GM19395 (cell line): ENCODE measurements around the gene PLA2G1B.

Experiments
- ATAC-seq: cut with Tn5 transposase; IDR thresholded peaks from one replicate; pipeline ENCODE4 v1.9.1; 2021; ENCODE audit warnings: mild to moderate bottlenecking, moderate library complexity; ENCODE audit not compliant: unreplicated experiment

PLA2G1B gene

DNA sequence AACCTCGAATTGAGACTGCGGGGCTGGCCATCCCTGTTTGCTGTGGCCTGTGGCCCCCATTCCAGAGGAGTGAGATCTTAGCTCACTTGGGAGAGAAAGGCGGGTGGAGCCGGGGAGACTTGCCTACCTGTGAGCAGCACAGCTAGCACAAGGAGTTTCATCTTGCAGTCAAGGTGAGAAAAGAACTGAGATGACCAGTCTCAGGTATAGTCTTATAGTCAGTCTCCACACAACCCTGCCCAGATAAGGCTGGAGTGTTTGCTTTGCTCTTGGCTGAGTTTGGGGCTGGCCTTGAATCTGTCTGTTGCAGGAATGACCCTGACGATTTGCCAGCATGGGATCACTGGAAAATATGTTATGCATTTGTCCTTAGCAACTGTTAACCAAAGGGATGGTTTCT is at the start of gene PLA2G1B:
Gene PLA2G1B (minus strand): TSS at position 187 of the 400 bp plus-strand sequence. CDS start 26 bp downstream, at position 161.
- no peak for ATAC-seq

DNA sequence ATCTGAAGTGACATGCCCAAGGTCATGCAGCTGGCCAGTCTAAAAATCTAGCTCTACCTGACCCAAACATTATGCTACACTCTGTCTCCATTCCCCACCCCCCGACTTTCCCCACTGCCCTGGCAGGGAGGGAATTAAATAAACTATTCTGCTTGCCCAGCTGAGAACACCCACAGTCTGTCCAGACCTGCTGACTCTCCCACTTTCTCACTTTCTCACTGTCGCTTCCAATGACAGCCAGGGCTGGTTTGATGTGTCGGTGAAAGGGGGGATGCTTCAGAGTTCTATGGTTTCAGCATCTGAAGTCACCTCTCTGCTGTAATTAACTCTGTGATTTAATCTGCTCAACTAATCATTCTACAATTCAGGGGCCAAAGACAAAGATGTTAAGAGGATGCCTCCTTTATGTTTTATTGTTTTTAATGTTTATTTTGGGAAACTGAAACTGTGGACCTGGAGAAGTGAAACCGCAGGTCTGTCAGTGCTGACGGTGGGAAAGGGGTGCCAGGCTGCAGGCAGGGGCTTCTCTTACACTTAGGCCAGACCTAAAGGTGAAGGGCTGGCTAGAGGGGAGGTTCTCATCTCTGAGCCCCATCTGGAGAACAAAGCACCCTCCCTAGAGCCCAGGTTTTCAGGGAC is 49.5 kb upstream of the PLA2G1B start:
- ATAC-seq: no peak

- ATAC-seq: no peak
Observed at GRCh38 chr12:120376416-120376815, 48.8 kb upstream of the PLA2G1B start.

DNA sequence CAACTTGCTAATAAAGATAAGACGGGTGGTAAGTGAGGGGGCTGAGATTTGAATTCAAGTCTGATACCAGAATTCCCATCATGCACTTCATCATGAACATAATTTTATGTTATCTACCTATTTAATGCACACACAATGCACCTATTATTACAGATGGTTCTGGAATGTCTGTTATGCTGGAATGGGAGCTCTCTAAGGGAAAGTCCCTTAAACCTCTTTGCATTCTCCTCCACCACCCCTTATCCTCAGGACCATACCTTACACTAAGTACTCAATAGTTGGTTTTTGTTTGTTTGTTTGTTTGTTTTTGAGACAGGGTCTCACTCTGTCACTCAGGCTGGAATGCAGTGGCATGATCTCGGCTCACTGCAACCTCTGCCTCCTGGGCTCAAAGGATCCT is 48.4 kb upstream of the PLA2G1B start:
- no peak for ATAC-seq

- no peak for ATAC-seq
Observed at GRCh38 chr12:120373683-120374082, 46.1 kb upstream of the PLA2G1B start.

DNA sequence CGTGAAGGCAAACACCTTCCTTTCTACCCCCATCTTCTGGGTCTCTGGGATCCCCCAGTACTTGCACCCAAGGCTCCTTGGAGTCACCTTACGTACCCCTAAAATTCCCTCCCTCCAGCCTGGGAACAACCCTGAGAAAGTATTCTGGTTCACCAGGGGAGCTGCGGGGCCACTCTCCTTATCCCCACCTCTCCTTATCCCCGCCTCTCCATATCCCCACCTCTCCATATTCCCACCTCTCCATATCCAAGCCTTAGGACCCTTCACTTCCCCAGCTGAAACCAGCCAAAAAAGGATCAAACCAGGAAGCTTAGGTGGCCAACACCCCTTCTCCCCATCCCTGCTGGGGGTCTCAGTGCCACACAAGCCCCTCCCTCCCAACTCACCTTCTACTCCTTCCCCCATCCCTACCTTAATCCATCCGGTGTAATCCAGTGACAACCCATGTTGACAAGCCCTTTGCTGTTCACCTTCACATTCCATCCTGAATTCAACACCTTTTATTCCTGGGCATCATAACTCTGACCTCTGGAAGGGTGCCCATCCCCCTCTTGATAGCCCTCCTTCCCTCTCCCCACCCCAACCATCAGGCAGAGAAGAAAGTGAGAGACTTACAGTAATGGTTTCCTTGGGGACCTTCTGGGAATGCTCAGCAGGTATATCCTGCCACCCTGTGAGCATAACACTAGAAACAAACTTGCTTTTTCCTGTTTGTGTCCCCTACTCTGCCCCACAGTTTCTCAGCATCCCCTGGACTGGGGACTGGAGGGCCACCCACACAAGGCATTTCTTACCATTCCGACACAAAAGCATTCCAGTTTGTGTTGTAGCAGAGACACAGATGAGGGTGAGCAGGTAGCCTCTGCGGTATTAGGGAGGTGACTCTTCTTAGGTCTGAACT is 43.0 kb upstream of the PLA2G1B start:
- ATAC-seq: no peak

- no peak for ATAC-seq
Observed at GRCh38 chr12:120369603-120370342, 42.2 kb upstream of the PLA2G1B start.

DNA sequence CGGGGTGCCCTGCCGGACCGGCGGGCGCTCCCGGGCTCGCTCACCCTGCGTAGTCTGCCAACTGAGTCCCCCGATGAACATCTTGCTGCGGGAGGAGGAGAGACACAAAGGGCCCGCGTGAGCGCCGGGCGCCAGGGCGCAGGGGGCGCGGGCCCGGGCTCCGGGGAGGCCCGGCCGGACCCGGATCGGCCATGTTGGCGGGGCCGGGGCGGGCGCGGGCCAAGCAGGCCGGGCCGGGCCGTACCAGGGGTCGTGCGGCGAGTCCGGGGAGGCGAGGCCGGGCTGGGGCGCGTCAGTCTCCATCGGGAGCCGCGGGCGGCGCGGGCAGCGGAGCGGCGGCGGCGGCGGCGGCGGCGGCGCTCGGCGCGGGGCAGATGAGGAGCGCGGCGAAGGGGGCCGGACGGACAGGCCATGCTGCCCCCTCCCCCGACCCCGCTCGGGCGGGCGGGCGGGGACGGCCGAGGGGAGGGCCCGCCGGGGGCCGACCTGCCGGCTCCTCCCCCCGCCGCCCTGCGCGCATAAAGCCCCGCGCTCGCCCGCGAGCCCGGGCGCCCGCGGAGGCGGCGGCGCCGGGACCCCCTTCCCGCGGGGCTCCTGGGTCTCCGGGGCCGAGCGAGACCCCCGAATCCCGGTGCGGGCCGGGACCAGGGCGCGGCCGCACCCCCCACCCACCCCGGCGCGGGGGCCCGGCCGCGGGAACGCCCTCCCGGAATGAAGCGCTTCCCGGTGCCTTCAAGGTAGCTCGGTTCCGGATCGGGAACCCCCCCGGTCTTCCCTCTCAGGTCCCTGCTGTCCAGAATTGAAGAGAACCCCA is 41.4 kb upstream of the PLA2G1B start, which contains the start of gene MSI1:
Gene MSI1 (minus strand): TSS at position 376 of the 814 bp plus-strand sequence. CDS start 73 bp downstream, at position 303.
- ATAC-seq: no peak

GRCh38 chr12:120367924-120368788 is 40.6 kb upstream of the PLA2G1B start:
- no peak for ATAC-seq

GRCh38 chr12:120367233-120367923 is 39.8 kb upstream of the PLA2G1B start:
- no peak for ATAC-seq

DNA sequence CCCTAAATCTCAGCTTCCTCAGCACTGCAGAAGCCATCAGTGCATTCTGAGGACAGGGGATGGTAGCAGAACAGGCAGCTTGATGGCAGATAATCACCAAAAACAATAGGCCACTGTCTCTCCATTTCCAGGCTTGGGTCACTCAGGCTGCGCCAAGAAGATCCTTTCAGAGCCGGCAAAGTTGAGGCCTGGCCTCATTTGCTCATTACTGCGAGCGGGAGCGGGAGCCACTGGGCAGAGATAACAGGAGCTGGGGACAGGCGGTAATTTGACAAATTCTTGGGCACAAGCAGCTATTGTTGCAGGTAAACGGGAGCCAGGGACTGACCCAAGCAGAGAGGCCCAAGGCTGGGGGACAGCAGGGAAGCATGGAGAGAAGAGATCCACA is 39.3 kb upstream of the PLA2G1B start:
- no peak for ATAC-seq

- no peak for ATAC-seq
Observed at GRCh38 chr12:120366341-120366705, 38.7 kb upstream of the PLA2G1B start.

DNA sequence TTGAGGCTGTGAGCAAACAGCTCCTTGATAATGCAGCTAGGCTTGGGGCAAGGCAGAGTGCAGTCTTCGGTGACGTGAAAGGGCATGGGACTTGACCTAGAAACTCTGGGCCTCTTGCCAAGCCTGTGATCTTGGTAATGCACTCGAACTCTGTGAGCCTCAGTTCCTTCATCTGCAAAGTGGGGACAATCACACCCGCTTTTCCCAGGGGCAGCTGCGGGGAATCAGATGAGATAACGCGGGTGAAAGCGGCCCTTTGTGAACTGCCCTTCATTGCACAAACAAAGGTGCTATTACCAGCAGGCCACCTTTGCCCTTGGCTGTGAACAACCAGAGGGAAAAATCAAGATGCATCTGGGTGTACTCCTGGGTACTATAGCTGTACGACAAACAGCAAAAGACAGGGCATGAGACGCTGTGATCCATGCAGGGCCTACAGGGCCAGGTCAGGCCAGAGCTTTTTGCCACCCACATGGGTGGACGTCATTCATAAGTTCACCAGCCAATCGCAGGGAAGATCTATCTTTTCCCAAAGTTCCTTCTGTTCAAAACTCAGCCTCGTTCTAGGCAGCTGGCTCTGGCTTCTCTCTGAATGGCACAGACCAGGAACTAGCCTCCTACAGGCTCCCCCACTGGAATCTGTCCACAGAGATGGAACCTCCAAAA is 38.2 kb upstream of the PLA2G1B start:
- no peak for ATAC-seq

DNA sequence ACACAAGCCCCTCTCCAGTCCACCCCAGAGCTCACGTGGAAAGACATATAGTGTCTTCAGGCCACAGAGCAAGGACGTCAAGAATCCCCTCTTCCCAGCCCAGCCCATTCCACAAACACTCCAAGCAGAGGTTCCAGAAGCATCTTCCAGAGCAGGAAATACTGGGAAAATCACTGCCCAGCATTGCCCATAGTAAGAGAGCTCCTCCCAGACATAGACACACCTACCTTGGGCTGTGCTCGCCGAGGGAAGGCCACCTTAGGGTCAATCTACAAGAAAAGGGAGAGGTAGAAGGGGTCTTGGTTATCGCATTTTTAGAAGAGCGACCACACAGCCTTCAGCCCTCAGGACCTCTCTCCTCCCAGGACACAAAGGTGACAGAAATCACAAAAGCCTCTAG is 36.9 kb upstream of the PLA2G1B start:
- ATAC-seq: no peak

DNA sequence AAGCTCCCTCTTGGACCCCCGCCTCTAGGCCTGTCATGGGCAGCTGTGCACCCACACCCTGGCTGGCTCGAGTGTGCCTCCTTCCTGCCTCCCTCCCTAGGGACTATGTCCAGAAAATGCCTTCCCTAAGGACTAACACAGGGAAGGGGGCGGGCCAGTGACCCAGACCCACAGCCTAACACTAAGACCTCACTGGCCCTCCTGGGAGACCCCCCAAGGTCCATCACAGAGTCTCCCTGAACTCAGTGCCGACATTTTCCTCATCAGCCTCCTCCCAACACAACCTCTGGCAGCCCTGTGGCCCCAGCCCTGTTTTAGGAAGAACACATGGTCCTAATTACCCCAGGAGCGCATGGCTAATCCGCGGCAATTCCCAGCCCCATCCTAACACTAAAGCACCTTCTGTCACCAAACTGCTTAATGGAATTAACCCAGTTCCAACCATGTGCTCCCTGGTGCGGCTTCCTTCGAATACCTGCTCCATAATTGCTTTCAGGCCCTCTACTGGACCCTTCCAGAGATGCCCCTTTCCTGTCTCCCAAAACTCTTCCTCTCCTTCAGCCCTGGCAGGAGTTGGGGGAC is 35.8 kb upstream of the PLA2G1B start:
- no peak for ATAC-seq

DNA sequence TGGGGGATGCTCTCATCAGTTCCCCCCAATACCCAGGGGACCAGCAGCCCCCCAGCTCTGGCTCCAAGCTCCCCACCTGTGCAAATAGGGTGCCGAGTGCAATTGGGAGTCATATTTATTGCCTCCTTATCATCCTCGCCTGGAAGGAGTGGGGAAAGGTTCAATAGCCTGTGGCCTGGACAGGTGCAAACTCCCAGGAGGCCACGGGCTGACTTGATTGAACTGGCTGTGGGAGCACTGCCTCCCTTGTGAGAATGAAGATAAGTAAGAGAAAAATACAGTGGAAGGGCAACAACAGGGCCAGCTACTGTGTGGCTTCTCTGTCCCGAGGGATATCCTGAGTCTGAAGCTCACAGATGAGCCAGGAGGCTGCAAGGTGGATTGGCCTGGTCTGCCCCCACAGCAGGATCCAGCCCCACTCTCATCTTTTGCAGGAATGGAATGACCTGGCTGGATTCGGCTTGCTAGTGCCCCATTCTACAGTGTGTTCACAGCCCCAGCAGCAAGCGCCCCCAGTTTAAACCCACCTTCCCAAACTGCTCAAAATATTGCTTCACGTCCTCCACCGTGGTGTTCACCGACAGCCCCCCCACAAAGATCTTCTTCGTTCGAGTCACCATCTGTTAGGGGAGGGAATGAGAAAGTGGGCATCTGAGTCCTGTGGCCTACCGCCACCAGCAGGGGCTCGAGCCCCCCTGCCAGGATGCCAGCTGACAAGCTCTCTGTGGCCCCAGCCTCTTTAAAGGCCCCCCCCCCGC is 35.1 kb upstream of the PLA2G1B start:
- ATAC-seq: no peak

- ATAC-seq: no peak
Observed at GRCh38 chr12:120361506-120362208, 34.1 kb upstream of the PLA2G1B start.
